ENCODE measurements around the gene SCNN1G.
A peak's percentile ranks its signal among the peaks of the same experiment; 100 is the strongest.

The SCNN1G gene

DNA sequence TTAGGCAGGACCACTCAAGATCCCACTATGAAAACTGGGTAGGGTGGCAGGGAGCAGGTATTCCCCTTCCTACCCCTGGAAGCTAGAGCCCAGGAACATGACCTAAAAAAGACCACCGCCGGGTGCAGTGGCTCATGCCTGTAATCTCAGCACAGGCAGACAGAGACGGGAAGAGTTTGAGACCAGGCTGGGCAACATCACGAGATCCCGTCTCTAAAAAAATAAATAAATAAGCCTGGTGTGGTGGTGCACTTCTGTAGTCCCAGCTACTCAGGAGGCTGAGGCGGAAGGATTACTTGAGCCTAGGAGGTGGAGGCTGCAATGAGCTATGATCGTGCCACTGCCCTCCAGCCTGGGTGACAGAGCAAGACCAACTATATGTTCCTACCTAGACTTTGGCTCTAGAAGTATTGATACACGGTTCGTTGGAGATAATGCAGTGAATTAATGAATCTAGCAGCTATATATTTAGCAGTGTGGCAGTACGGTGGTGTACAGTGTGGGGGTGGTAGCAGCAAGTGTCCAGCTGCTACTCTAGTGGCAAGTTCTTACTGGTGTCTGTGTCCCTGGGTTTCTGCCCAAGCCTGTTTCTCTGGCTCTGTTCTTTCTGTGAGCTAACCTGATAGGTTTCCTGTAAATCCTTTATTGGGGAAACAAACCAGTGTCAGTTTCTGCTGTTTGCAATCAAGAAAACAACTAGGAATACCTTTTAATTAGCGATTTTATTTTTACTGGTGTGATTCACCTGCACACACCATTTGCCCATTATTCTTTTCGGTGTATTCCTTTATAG, 30.0 kb upstream of the SCNN1G start:
- no peak for DNase-seq

DNA sequence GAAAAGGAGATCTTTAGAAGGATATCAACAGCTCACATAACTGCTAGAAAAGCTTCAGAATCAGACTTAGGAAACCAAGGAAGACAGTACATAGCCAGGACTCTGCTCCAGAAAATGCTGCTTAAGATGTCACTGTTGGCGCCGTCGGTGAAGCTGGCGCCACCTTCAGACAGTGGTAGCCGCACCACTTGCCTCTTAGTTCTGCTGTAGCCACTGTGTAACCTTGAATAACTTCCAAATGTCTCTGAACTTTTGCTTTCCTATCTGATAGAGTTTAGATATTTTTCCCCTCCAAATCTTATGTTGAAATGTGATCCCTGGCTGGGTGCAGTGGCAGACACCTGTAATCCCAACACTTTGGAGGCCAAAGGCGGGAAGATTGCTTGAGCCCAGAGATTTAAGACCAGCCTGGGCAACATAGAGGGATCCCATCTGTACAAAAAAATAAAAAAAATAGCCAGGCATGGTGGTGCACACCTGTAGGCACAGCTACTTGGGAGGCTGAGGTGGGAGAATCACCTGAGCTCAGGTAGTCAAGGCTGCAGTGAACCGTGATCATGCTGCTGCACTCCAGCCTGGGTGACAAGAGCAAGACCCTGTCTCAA, 27.0 kb upstream of the SCNN1G start:
- no peak for DNase-seq

DNA sequence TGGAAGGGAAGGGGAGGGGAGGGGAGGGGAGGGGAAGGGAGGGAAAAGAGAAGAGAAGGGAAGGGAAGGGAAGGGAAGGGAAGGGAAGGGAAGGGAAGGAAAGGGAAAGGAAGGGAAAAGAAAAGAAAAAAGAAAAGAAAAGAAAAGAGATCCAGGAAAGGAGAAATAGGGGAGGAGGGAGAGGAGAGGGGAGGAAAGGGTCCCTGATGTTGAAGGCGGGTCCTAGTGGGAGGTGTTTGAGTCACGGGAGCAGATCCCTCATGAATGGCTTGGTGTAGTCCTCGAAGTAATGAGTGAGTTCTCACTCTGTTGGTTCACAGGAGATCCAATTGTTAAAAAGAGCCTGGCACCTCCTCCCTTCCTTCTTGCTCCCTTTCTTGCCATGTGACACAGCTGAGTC, 26.4 kb upstream of the SCNN1G start:
- DNase-seq = no peak

DNA sequence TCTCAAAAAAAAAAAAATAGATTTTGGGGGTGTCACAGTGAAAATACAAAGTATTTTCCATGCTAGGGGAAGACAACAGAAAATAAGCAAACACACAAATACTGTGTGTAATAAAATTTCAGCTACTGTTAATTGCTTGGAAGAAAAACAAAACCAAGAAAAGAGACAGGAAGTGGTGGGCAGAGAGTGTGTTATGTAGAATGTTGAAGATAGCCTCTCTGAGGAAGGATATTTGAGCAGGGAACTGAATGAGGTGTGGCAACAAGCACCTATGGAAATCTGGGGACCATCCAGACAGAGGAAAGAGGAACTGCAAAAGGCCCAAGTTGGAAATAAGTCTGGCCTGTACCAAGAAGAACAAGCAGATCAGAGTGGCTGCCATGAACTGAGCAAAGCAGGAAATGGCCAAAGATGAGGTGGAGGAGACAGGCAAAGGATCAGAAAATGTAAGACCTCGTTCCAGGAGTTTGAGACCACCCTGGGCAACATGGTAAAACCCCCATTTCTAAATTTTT, 25.5 kb upstream of the SCNN1G start:
- no peak for DNase-seq

DNA sequence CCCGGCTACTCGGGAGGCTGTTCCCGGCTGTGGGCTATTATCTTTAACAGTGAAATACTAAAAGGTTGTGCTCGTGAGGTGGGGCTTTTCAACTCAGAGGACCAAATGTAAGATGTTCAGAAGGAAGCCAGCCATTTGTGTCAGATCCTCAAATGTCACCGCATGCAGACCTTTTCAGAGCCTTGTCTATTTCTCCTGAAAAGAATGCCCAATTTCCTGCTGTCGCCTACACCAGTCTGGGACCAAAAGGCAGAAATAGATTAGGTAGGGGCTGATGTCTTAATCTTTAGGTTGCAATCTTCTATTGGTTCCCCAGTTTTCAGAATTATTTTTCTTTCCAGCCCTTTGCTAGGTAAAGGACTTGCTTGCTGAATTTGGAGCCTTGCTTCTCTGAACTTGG, 24.4 kb upstream of the SCNN1G start:
- no peak for DNase-seq

DNA sequence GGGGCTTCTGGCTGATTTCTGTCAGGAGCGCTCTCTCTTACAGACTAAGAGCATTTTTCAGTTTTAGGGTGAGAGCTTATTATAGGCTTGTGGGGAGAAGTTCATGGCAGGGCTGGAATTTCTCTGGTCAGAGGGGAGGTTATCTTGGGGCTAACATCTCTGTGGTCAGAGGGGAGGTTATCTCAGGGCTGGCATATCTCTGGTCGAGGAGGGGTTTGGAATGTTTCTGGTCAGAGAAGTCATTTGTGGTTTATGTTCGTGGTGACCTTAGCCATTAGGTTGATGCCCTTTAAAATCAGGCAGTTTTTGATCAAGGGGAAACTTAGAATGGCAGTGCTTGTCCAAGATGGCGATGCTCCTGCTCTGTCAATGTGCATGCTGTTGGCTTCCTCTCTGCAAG, 22.5 kb upstream of the SCNN1G start:
- DNase-seq = no peak

DNA sequence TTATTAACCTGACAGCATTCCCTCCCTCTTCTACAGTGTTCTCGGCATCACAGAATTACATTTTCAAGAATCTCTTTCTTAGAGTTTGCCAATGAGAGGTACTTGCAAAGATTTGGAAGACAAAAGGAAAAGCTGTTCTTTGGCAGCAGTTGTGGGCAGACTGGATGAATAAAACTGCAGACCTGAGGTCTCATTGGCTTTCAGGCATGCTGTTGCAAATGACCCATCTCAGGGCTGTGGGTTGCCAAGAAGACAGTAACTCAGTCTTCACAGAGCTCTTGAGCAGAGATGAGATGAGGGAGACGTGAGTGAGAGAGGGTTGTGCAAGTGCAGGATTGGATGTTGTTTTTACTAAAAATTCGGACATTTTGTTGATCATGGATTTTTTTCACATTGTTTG, 22.0 kb upstream of the SCNN1G start:
- DNase-seq = no peak

DNA sequence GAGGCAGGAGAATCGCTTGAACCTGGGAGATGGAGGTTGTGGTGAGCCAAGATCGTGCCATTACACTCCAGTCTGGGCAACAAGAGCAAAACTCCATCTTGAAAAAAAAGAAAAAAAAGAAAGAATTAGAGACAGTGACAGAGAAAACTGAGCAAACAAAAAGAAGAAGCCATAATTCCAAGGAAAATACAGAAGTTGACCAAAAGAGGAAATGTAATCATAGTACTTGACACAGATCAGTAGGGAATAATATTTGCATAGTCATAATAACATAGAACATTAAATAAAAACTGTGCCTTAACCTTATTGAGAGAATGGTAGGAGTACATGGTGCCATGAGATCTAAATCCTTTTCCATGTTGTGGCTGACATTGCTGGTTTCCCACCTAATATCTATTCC, 18.6 kb upstream of the SCNN1G start:
- DNase-seq = no peak

DNA sequence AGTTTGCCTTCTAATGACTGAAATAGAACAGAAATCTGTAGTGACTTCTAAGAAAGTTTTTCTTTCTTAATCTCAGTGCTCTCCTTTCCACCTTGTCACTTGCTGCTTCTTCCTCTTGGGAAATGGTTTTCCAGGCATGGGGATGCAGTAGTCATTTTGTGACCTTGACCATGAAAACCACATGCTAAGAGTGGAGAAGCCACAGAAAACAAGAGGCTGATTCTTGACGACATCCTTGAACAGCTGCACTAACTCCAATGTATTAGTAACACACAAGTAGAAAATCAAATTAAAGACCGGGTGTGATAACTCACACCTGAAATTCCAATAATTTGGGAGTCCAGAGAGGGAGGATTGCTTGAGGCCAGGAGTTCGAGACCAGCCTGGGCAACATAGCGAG, 17.8 kb upstream of the SCNN1G start:
- DNase-seq = no peak

DNA sequence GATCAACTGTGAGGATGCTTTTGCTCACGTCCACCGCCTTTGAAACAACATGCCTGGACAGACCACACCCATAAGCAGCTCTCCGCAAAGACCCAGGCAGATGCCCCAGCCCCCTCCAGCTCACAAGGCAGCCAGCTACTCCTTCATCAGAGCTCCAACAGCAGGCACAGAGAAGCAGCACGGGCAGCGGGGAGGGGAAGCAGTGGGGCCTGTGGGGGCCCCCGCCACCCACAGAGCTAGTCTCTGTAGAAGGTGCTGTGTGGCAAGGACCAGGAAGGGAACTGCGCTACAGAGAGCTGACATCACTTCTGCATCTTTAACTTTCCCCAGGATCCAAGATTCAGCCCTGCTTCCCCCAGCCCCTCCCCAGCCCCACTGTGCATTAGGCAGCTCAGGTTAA, 10.0 kb upstream of the SCNN1G start:
- DNase-seq = no peak

DNA sequence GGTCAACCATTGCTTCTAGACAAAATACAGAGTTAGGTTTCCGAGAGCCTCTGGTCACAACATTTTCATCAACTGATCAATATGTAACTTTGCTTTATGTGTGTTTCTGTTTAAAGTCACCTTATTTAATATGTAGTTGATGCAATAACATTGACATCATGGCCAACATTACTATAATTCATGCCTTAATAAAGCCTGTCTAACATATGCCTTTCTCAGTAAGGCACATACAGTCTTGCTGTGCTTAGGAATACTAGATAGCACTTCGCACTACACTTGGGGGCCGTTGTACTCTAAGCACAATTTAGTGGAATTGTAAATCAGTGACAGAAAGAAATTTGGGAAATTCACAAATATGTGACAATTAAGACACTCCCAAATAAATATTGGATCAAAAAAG, 9.6 kb upstream of the SCNN1G start:
- no peak for DNase-seq

DNA sequence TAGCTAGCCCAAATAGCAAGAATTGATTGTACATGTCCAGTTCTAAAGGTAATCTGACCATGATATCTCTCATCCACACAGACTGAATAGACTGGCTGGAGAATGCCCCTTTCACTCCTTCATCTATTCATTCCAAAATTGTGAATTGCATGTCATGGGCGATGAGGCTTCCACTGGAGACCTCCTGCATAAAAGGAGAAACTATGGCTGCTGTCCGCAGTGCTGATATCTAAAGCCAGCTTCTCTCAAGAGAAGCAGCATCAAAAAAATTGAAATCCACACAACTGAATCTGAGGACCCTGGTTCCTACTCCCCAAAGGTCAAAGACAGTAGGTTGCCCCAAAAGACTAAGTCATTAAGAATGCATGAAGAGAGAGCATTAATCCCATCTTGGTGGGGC, 7.9 kb upstream of the SCNN1G start:
- no peak for DNase-seq

DNA sequence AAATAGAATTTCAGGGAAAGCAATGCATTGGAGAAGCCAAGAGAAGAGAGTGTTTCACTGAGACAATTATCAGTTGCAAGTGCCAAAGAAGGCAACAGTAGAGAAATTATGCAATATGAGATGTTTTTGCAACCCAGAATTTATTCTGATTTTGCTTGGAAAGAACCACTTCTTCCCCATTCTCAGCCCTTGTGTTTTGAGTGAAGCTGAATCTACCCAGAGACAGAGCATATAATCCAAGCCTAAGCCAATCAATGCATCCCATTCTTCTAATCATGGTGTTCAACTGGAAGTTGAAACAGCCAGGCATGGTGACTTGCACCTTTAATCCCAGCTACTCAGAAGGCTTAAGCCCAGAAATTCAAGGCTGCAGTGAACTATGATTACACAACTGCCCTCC, 6.9 kb upstream of the SCNN1G start:
- no peak for DNase-seq

DNA sequence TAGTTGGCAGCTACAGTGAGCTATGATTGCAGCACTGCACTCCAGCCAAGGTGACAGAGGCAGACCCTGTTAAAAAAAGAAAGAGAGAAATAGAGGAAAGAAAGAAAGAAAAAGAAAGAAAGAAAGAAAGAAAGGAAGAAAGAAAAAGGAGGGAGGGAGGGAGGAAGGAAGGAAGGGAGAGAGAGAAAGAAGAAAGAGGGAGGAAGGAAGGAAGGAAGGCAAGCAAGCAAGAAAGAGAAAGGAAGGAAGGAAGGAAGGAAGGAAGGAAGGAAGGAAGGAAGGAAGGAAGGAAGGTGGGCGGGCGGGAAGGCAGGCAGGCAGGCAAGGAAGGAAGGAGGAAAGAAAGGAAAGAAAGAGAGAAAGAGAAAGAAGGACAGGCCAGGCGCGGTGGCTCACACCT, 1.0 kb upstream of the SCNN1G start:
- no peak for DNase-seq

DNA sequence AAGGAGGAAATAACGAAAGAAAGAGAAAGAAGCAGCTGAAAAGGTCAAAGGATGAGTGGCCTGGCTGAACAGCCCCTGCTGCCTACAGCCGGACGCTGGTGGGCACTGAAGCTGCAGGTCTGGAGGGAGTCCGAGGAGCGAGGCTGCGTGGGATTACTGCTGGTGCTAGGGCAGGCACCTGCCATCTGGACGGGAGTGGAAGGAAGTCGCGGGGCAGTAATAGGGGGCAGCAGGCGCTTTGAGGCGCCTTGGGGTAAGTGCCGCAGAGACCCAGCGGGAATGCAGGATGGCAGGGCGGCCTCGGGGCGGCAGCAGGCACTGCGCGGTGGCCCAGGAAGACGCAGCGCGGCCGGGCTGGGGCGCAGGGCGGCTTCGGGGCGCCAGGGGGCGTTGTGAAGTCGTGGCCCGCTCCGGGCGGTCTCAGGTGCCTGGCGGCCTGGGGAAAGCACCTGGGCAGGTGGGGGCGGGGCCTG, 303 bp upstream of the SCNN1G start:
- peak; percentile 24 for DNase-seq

DNA sequence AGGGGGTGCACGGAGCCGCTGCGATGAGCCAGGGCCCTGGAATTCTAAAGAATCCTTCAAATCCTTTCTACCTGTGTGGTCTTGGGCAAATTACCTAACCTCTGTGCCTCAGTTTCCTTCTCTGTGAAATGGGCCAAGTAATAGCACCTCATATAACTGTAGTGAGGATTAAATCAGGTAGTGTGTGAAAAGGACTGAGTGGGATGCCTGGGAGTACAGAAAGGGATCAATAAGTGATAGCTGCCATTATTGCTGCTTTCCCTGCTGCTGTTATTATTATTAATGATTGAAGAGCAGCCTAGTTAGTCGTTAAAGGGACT, 958 bp downstream of the SCNN1G start:
- DNase-seq = no peak

DNA sequence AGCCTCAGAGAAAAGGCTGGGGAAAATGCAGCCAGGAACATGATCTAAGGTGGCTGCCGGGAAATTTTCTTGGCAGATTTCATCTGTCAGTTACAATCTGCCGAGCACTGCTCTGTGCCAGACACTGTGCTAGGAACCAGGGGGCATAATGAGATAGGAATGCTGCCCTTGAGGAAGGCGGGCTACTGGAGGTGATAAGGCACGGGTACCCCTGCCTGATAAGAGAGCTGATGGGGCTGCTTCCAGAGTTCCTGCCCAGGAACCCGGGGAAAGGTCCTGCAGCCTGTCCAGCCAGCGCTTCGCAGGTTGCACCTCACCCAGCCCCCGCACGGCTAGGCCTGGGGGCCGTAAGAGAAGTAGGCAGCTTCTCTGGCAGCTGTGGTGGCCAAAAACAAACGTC, 3.1 kb downstream of the SCNN1G start:
- DNase-seq = no peak

DNA sequence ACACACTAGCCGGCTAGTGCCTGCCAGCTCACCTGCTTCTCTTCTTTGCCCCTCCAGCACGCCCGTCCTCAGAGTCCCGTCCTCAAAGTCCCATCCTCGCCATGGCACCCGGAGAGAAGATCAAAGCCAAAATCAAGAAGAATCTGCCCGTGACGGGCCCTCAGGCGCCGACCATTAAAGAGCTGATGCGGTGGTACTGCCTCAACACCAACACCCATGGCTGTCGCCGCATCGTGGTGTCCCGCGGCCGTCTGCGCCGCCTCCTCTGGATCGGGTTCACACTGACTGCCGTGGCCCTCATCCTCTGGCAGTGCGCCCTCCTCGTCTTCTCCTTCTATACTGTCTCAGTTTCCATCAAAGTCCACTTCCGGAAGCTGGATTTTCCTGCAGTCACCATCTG, 3.6 kb downstream of the SCNN1G start:
- no peak for DNase-seq

DNA sequence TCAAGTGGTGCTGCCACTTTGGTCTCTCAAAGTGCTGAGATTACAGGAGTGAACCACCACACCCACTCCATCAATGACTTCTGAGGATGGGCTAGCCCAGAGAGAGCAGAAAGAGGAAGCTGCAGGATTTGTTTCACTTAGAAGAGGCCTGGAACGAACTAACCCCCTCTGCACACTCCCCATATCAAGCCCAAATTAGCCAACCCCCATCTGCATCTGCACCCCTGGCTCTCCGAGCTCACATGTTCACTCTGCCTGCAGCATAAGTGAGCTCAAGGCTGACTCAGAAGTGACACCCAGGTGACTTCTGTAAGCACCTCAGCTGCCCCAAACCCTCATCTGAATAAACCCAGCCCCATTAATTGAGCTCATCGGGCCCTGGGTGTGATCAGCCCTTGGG, 4.8 kb downstream of the SCNN1G start:
- no peak for DNase-seq

DNA sequence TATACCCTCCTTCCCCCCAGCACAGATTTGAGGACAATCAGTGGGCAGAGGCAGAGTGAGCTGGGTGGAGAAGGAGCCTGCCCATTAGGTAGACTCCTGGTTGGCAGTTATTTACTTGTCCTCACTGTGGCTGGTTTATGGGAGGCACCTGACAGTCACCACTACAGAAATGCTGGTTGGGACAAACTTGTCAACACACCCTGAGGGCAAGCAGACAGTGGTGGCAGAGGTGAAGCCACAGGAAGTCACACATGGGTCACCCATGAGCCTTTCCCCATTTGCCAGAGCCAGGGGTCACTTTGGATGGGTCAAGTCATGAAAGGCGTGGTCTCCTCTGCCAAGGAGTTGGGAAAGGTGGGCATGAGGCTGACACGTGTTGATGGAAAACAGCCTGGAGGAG, 6.4 kb downstream of the SCNN1G start:
- DNase-seq = no peak

DNA sequence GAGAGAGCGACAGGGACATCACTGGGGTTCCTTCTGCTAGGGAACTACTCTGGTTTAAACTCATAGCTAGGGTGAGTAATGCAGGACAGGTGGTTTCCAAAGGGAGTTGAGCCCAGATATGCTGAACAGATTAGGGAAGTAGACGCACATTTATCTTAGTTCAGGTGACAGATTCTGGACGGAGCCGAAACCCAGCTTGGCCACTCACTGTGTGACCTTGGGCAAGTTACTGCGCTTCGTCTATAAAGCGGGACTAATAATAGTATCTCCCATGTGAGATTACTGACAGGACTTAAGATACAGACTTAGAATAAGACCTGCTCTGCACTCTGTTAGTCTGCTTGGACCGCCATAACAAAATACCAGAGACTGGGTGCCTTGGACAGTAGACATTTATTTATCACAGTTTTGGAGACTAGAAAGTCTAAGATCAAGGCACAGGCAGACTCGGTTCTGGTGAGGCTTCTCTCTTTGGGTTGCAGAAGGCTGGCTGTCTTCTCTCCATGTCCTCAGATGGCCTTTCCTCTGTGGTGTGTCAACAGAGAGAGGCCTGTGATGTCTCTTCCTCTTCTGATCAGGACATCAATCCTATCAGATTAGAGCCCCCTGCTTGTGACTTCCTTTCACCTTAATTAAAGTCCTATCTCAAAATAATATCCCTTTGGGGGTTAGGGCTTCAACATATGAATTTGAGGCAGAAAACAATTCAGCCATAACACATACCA, 12.1 kb downstream of the SCNN1G start:
- no peak for DNase-seq

DNA sequence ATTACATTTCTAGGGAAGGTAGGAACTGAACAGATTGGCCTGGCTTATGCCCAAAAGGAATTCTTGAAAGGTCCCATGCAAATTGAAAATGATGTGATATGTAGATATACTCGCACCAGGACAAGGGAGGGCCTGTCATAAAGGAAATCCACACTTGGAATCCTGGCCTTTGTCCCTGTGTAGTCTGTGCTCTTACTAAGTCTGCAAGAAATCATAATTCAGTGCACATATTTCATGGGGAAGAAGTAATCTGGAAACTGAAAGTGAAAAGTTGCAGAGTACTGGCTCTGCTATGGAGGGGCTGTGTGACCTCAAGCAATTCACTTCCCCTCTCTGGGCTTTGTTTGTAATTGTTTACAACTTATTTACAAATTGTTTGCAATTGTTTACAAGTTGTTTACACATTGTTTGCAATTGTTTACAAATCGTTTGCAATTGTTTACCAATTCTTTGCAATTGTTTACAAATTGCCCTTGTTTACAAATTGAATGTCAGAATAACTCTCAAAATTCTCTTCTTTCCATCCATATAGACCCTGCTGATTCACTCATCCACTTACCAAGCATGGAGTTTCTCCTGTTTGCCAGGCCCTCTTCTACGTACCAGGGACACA, 12.9 kb downstream of the SCNN1G start:
- DNase-seq = no peak

DNA sequence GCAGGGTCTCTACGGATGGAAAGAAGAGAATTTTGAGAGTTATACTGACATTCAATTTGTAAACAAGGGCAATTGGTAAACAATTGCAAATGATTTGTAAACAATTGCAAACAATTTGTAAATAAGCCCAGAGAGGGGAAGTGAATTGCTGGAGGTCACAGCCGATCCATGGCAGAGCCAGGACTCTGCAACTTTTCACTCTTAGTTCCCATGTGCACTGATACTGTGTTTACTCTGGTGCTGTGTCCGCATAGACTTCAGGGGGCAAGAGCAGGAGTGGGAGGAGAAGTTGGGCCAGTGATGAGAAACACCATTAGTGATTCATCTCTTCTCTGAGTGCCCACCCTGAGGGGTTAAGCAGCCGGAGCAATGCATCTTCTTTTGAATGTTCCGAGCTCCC, 14.0 kb downstream of the SCNN1G start:
- DNase-seq = no peak

DNA sequence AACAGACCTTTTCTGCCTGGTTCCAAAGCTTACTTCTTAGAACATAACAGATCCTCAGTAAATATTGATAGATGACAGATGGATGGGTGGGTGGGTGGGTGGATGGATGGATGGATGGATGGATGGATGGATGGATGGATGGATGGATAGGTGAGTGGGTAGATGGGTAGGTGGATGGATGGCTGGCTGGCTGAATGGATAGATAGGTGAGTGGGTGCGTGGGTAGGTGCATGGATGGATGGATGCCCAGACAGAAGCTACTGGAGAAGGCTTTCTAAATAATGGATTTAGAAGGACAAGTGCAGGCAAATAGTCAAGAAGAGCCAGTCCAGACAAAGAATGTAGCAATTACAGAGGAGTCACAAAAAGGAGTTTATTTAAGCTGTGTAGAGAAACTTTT, 19.6 kb downstream of the SCNN1G start:
- no peak for DNase-seq

Data from GF-D8 (cell line).